HepG2 (cell line): ENCODE data around the gene PRR23B. TPM values are rescaled to one million over a fixed set of nuclear protein-coding genes. Genes with fewer than 3 reads are reported as not detected.

Experiments used
- ATAC-seq: fragments of 200-7000 bp; cut with Tn5 transposase; 3 replicates; pipeline ENCODE4 v1.9.1; 2020; ENCODE audit warnings: mild to moderate bottlenecking, moderate library complexity
- BruUV-seq: library from RNA; stranded (reverse); fragments of 400-500 nt; replicated peaks from 2 replicates; lab custom pipeline; 2021; lab: Mats Ljungman, UMichigan
- CTCF ChIA-PET: fragments of 300-600 bp; formaldehyde crosslinking; extraction: SDS; loops from one replicate; lab custom pipeline; 2021; ENCODE audit warnings: low total read pairs, inconsistent platforms, low intra/inter-chr PET ratio; lab: Yijun Ruan, JAX
- POLR2A ChIA-PET: fragments of 350-600 bp; sonication (Branson Sonifier 250); formaldehyde crosslinking; loops from one replicate; lab custom pipeline; 2020; ENCODE audit warnings: antibody characterized with exemption, inconsistent platforms; lab: Yijun Ruan, JAX
- DNase-seq: peaks from one replicate; pipeline ENCODE4 v3.0.0-alpha.2; 2015; ENCODE audit warnings: low spot score
- FAIRE-seq: peaks from 3 replicates; lab custom pipeline; 2011; peaks lifted over from hg19 to GRCh38; lab: Jason Lieb, UNC
- H2AFZ ChIP-seq: one replicate; pipeline ENCODE4 v1.6.1; 2011; ENCODE audit warnings: low read length, inconsistent platforms
- H3K27ac ChIP-seq: fragments of 300-600 bp; 3 replicates; pipeline ENCODE4 v1.8.0; 2011; ENCODE audit warnings: mixed run types, mild to moderate bottlenecking, mixed read lengths, low read length, inconsistent platforms; ENCODE audit not compliant: insufficient read depth; ENCODE audit errors: extremely low read length
- H3K27me3 ChIP-seq, 2 experiments: fragments of 200-600 bp in 1 of 2; 2 replicates in 1 of 2; 3 replicates in 1 of 2; pipeline versions ENCODE4 v1.6.0 to v1.8.0; 2011; ENCODE audit warnings: low read length in 2 of 2, mild to moderate bottlenecking in 2 of 2, moderate library complexity in 2 of 2, inconsistent platforms in 1 of 2; ENCODE audit not compliant: insufficient read depth in 2 of 2, control insufficient read depth in 1 of 2
- H3K36me3 ChIP-seq, 2 experiments: fragments of 200-600 bp in 1 of 2; replicated peaks in 1 of 2; 2 replicates in 1 of 2; 3 replicates in 1 of 2; pipeline versions ENCODE4 v1.5.1 to v1.8.0; 2011; ENCODE audit warnings: low read length in 2 of 2, inconsistent platforms in 1 of 2; ENCODE audit not compliant: insufficient read depth in 2 of 2, control insufficient read depth in 1 of 2
- H3K4me1 ChIP-seq: 2 replicates; pipeline ENCODE4 v1.5.1; 2012; ENCODE audit warnings: low read length, inconsistent platforms; ENCODE audit not compliant: insufficient read depth
- H3K4me2 ChIP-seq: 2 replicates; pipeline ENCODE4 v1.6.0; 2011; ENCODE audit warnings: low read depth, low read length, inconsistent platforms
- H3K4me3 ChIP-seq, 3 experiments: fragments of 200-600 bp in 1 of 3; sonication (generic), shearing (Covaris generic) in 1 of 3; replicated peaks in 1 of 3; 2 replicates each; pipeline ENCODE4 v1.5.1; 2011 to 2016; ENCODE audit warnings: low read length in 3 of 3, inconsistent platforms in 2 of 3, low read depth in 2 of 3, mild to moderate bottlenecking in 2 of 3, control low read depth in 1 of 3, mixed read lengths in 1 of 3; ENCODE audit not compliant: insufficient read depth in 1 of 3
- H3K79me2 ChIP-seq: one replicate; pipeline ENCODE4 v1.6.1; 2011; ENCODE audit warnings: low read length, inconsistent platforms; ENCODE audit not compliant: insufficient read depth
- H3K9ac ChIP-seq: 2 replicates; pipeline ENCODE4 v1.6.0; 2011; ENCODE audit warnings: mild to moderate bottlenecking, low read depth, low read length, inconsistent platforms; ENCODE audit not compliant: insufficient read depth
- H3K9me3 ChIP-seq: 2 replicates; pipeline ENCODE4 v1.5.1; 2012; ENCODE audit warnings: mild to moderate bottlenecking, low read length
- H4K20me1 ChIP-seq: 2 replicates; pipeline ENCODE4 v1.6.0; 2011; ENCODE audit warnings: inconsistent platforms, mild to moderate bottlenecking, low read length, moderate library complexity; ENCODE audit not compliant: insufficient read depth
- CBX5 ChIP-seq: sonication (generic); formaldehyde crosslinking; IDR thresholded peaks from 2 replicates; pipeline ENCODE4 v1.4.0; 2020; ENCODE audit warnings: missing genetic modification reagents, borderline replicate concordance
- HOXA5 ChIP-seq: sonication (generic); formaldehyde crosslinking; IDR thresholded peaks from 2 replicates; pipeline ENCODE4 v1.4.0; 2020; ENCODE audit warnings: missing genetic modification reagents
- KLF9 ChIP-seq: IDR thresholded peaks from 2 replicates; pipeline ENCODE4 v1.6.1; 2016; ENCODE audit warnings: low read depth
- MTF1 ChIP-seq: sonication (generic); formaldehyde crosslinking; IDR thresholded peaks from 2 replicates; pipeline ENCODE4 v1.5.0; 2020; ENCODE audit warnings: missing genetic modification reagents
- SCMH1 ChIP-seq: sonication (generic); formaldehyde crosslinking; IDR thresholded peaks from 2 replicates; pipeline ENCODE4 v1.9.0; 2021; ENCODE audit warnings: missing genetic modification reagents, mild to moderate bottlenecking, borderline replicate concordance
- SOX13 ChIP-seq, 3 experiments: fragments of 450-650 bp in 1 of 3; sonication (generic) in 1 of 3; formaldehyde crosslinking in 1 of 3; IDR thresholded peaks in 2 of 3; conservative IDR thresholded peaks in 1 of 3; 2 replicates each; pipeline versions ENCODE4 v1.5.0 to v1.6.1; 2016 to 2020; ENCODE audit warnings: antibody characterized with exemption in 1 of 3, mild to moderate bottlenecking in 1 of 3, missing compliant biosample characterization in 1 of 3, missing genetic modification reagents in 1 of 3, moderate library complexity in 1 of 3
- SP140L ChIP-seq: sonication (generic); formaldehyde crosslinking; IDR thresholded peaks from 2 replicates; pipeline ENCODE4 v1.4.0; 2020; ENCODE audit warnings: missing genetic modification reagents, borderline replicate concordance
- ZBTB7B ChIP-seq: sonication (generic); formaldehyde crosslinking; IDR thresholded peaks from 2 replicates; pipeline ENCODE4 v1.4.0; 2020; ENCODE audit warnings: missing genetic modification reagents
- ZNF235 ChIP-seq: sonication (generic); formaldehyde crosslinking; IDR thresholded peaks from 2 replicates; pipeline ENCODE4 v1.8.1; 2023; ENCODE audit warnings: mild to moderate bottlenecking, missing genetic modification reagents, borderline replicate concordance
- ZNF660 ChIP-seq: sonication (generic); formaldehyde crosslinking; IDR thresholded peaks from 2 replicates; pipeline ENCODE4 v1.5.1; 2020; ENCODE audit warnings: mild to moderate bottlenecking, low read depth, missing genetic modification reagents, borderline replicate concordance
- WGBS: methylation state at CpG from one replicate; pipeline ENCODE4 v1.1.6; 2017; ENCODE audit warnings: low lambda C conversion rate; 5-methylcytosine and 5-hydroxymethylcytosine counted together
- in situ Hi-C: cut with HindIII; loops from 2 replicates; pipeline ENCODE4 v1.10.0; 2017; ENCODE audit warnings: low pct_unique_long_range_greater_than_20kb; ENCODE audit not compliant: extremely low pct_ligation_motif_present
- intact Hi-C: fragments of 100-400 bp; cut with micrococcal nuclease; formaldehyde crosslinking; loops from one replicate; pipeline ENCODE4 v1.10.0; 2022; ENCODE audit not compliant: unreplicated experiment
- polyA plus RNA-seq, 8 experiments: library from polyadenylated mRNA; depleted of rRNA in 3 of 8; stranded (reverse) in 7 of 8; unstranded in 1 of 8; fragments of >200 nt; fragmentation: Illumina TruSeq in 4 of 8; extraction: Trizol in 4 of 8; gene quantifications; 2 replicates each; pipeline versions ENCODE4 v1.2.1 to v1.2.3, GENCODE V29; 2011 to 2016; ENCODE audit warnings: low read depth in 4 of 8, missing spikeins in 1 of 8, mixed read lengths in 1 of 8; ENCODE audit not compliant: insufficient read depth in 1 of 8
- total RNA-seq, 5 experiments: library from RNA; depleted of rRNA; stranded (reverse); fragments of >200 nt; fragmentation: Illumina TruSeq; extraction: Trizol; gene quantifications; 2 replicates each; pipeline ENCODE4 v1.2.3, GENCODE V29; 2016; ENCODE audit warnings: low read depth in 1 of 5
- TF ChIP-seq, protein P1 (sequence below): sonication (generic); formaldehyde crosslinking; IDR thresholded peaks from 2 replicates; pipeline ENCODE4 v1.5.1; 2020; ENCODE audit warnings: missing genetic modification reagents, mild to moderate bottlenecking, borderline replicate concordance

PRR23B gene
- total and polyA plus RNA-seq, 2 of the 13 experiments (the other 11 are each of a cell fraction or from before 2014, with no cell fraction given), result not detected

DNA sequence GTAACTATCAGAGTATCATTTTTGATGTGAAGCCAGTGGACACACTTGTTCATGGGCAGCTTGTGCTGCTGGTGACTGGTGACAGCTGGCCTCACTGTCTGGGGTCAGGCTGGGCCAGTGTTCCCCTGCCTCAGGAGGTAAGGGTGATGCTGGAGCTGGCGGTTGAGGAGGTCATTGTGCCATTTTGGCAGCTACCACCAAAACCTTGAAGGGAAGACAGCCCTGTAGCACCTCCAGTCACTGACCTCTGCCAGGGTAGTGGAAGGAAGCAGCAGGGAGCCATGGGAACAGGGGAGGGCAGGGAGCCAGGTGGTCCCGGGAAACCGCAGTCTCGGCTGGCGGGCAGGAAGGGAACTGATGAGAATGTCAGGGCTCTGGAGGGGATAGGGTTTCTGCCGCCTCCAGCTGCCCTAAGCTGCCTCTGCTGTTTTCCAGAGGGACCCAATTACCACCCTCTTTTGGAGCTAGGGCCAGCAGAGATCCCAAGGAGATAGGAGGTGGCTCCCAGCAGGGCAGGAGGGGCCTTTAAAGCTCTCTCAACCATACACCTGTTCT is 48.9 kb downstream of the PRR23B start:
- no CpG with 5 or more reads among the region's 6 CpGs for WGBS
- H3K4me1 ChIP-seq, result no peaks in the 10 kb centered on the region
- H3K9ac ChIP-seq, result no peak overlapping the region
- no peak for DNase-seq
- peaks cover 0 to 13% of the 10 kb centered on the region in 2 experiments; a peak in 2 of 5 replicates for H3K27me3 ChIP-seq
- H3K9me3 ChIP-seq, result no peaks in the 10 kb centered on the region
- POLR2A ChIA-PET, result no interaction called here
- CTCF ChIA-PET, result interaction anchor here (0.5 kb wide), 1 partner anchor 375 kb away, joined by 3 read pairs; no protein-coding TSS in a partner anchor
- H3K79me2 ChIP-seq, result no peaks in the 10 kb centered on the region
- intact Hi-C loops, result no loop called here
- H3K4me3 ChIP-seq, result no peak overlapping the region
- no peak for FAIRE-seq
- in situ Hi-C loops, result no loop called here
- no peak overlapping the region for H3K4me2 ChIP-seq
- no peak overlapping the region for H3K27ac ChIP-seq
- H2AFZ ChIP-seq, result no peak overlapping the region
- no peaks in the 10 kb centered on the region for H4K20me1 ChIP-seq
- ATAC-seq, result no peak
- TF ChIP-seq ZNF235 (no peak), CBX5 (CRISPR knock-in tag) (no peak), SOX13 (IDR thresholded peaks at IDR 0.05) (no peak), SOX13 (CRISPR knock-in tag; conservative IDR thresholded peaks at IDR 0.05 in 1 of 2, IDR thresholded peaks at IDR 0.05 in 1 of 2) (no peak), KLF9 (CRISPR knock-in tag) (no peak), MTF1 (CRISPR knock-in tag) (no peak), SCMH1 (CRISPR knock-in tag) (no peak), SP140L (no peak), ZBTB7B (no peak), HOXA5 (CRISPR knock-in tag) (no peak), ZNF660 (CRISPR knock-in tag) (no peak)
- TF ChIP-seq, protein P1, sequence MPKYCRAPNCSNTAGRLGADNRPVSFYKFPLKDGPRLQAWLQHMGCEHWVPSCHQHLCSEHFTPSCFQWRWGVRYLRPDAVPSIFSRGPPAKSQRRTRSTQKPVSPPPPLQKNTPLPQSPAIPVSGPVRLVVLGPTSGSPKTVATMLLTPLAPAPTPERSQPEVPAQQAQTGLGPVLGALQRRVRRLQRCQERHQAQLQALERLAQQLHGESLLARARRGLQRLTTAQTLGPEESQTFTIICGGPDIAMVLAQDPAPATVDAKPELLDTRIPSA (CRISPR knock-in tag), result no peak
- H3K36me3 ChIP-seq, result no peaks in the 10 kb centered on the region
- BruUV-seq, result no TSS peak

Other genes with a start within 250 kb of the PRR23B start
- 6.6 and 18.6 TPM in 2 replicates for gene PIK3CB, start 186.0 kb downstream of the PRR23B start, total RNA-seq (2016; rRNA removed; fragmentation: Illumina TruSeq; extraction: Trizol)
- gene PIK3CB, start 186.0 kb downstream of the PRR23B start, polyA plus RNA-seq (2011; rRNA removed), result 18.7 and 23.8 TPM in 2 replicates
- gene FOXL2, start 73.8 kb downstream of the PRR23B start, total RNA-seq (2016; rRNA removed; fragmentation: Illumina TruSeq; extraction: Trizol), result not detected in 2 replicates
- not detected in 2 replicates for gene FOXL2, start 73.8 kb downstream of the PRR23B start, polyA plus RNA-seq (2011; rRNA removed)
- gene FOXL2NB, start 73.7 kb downstream of the PRR23B start, total RNA-seq (2016; rRNA removed; fragmentation: Illumina TruSeq; extraction: Trizol), result not detected in 2 replicates
- gene FOXL2NB, start 73.7 kb downstream of the PRR23B start, polyA plus RNA-seq (2011; rRNA removed), result 0.03 TPM in 1 of 2 replicates, not detected in the other
- not detected in 2 replicates for gene PRR23A, start 14.7 kb downstream of the PRR23B start, total RNA-seq (2016; rRNA removed; fragmentation: Illumina TruSeq; extraction: Trizol)
- not detected in 2 replicates for gene PRR23A, start 14.7 kb downstream of the PRR23B start, polyA plus RNA-seq (2011; rRNA removed)
- gene PRR23C, start 24.0 kb upstream of the PRR23B start, total RNA-seq (2016; rRNA removed; fragmentation: Illumina TruSeq; extraction: Trizol), result not detected in 2 replicates
- gene PRR23C, start 24.0 kb upstream of the PRR23B start, polyA plus RNA-seq (2011; rRNA removed), result not detected in 2 replicates